IPS-20b (cell line): Measurements from ENCODE around the gene CENPM.
"Not testable (repeated sequence)": the region's sequence is repeated elsewhere in the genome, so short reads cannot be mapped to it uniquely, and the experiment has no call there.

Experiments used
- H3K27ac ChIP-seq: one replicate; pipeline ENCODE4 v1.5.1; 2013; ENCODE audit warnings: low read length
- H3K27me3 ChIP-seq: 2 replicates; pipeline ENCODE4 v1.6.1; 2013; ENCODE audit warnings: mild to moderate bottlenecking, low read length, inconsistent platforms; ENCODE audit not compliant: insufficient read depth
- H3K36me3 ChIP-seq: 2 replicates; pipeline ENCODE4 v1.6.1; 2013; ENCODE audit warnings: low read depth, mild to moderate bottlenecking, inconsistent platforms, low read length, moderate library complexity; ENCODE audit not compliant: insufficient read depth
- H3K4me1 ChIP-seq: 2 replicates; pipeline ENCODE4 v1.6.1; 2013; ENCODE audit warnings: mild to moderate bottlenecking, control low read depth, inconsistent platforms, low read length, moderate library complexity; ENCODE audit not compliant: insufficient read depth
- H3K4me3 ChIP-seq: 2 replicates; pipeline ENCODE4 v1.5.1; 2013; ENCODE audit warnings: mild to moderate bottlenecking, low read length, inconsistent platforms
- H3K9ac ChIP-seq: 2 replicates; pipeline ENCODE4 v1.6.1; 2013; ENCODE audit warnings: low read depth, mild to moderate bottlenecking, inconsistent platforms, low read length, moderate library complexity
- H3K9me3 ChIP-seq: 2 replicates; pipeline ENCODE4 v1.6.1; 2013; ENCODE audit warnings: mild to moderate bottlenecking, low read depth, low read length, inconsistent platforms; ENCODE audit not compliant: insufficient read depth

Gene CENPM

DNA sequence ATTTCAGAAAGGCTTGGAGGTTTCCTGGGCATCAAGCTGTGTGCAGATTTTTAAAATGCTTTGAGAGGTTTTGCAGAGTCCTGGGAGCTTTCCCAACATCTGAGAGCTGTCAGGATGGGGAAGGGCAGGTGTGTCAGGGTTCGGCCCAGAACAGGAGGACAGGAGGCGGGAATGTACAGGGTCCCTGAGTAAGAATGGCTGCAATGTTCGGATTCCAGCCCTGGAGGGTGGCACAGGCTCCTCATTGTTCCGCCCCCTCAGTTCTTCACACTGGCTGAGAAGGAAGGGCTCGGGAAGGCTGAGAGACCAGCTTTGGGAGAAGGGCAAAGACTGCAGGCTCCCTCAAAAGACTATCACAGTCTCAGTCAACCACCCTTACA, 17.1 kb upstream of the CENPM start:
- no peak overlapping the region for H3K4me3 ChIP-seq
- H3K9me3 ChIP-seq: no peaks in the 10 kb centered on the region
- H3K4me1 ChIP-seq: peaks cover 4% of the 10 kb centered on the region; the same call in 1 of the 2 replicates
- no peaks in the 10 kb centered on the region for H3K27me3 ChIP-seq
- H3K27ac ChIP-seq: no peak overlapping the region
- H3K9ac ChIP-seq: no peak overlapping the region
- no peaks in the 10 kb centered on the region for H3K36me3 ChIP-seq

DNA sequence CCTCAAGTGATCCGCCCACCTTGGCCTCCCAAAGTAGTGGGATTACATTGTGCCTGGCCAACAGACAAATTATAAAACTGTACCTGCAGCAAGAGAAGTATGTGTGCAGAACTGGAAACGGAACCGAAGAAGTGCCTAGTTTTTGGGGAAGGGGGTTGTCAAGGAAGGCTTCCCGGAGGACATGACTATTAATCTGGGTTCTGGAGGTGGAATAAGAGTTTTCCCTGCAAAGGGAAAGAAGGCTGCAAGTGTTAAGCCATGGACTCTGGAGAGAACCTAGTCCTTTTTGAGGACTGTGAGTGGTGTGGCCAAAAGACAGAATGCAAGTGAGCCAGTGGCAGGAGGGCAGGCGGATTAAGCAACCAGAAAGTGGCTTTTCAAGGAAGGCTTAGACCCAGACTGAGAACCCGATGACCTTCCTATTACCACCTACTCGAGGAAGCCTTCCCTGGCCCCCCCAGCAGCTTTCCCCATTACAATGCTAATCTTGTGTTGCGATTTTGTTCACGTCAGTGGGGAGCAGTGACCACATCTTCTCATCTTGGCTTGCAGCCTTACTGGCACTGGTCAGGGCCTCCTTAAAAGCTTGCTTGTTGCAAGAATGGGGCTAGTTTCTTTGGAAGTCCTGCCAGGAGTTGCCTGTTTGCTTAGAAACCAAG, 16.6 kb upstream of the CENPM start:
- peaks cover 4% of the 10 kb centered on the region; the same call in 1 of the 2 replicates for H3K4me1 ChIP-seq
- peaks cover 4% of the 10 kb centered on the region; the same call in 1 of the 2 replicates for H3K27me3 ChIP-seq
- no peak overlapping the region for H3K27ac ChIP-seq
- H3K4me3 ChIP-seq: no peak overlapping the region
- H3K36me3 ChIP-seq: no peaks in the 10 kb centered on the region
- no peaks in the 10 kb centered on the region for H3K9me3 ChIP-seq
- no peak overlapping the region for H3K9ac ChIP-seq

DNA sequence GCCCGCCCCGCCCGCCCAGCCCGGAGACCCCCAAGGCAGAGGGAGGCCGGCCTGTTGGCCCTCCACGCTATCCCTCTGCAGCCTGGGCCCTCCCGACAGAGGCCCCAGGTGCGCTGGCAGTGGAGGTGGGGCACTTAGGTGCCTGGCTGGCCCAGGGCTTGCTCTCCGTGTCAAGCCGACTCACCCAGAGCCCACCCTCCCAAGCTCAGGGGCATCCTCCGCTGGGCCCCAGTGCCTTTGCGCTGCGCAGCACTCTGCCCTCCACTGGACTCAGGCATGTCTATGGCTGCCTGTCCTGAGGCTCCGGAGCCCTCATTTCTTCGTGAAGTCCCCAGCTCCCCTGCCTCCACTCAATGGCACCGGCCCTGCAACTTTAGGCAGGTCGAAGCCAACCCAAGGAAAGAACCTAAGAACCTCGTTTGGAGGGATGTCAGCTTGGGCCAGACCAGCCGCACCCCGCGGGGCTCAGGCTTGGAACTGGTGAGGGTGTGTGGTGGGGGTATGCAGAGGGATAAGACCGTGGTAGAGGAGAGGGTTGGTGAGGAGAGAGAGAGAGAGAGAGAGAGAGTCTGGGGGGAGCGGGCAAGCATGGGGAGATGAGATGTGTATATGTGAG, 11.1 kb upstream of the CENPM start:
- Histone ChIP-seq H3K27ac (no peak overlapping the region), H3K27me3 (peaks cover 11% of the 10 kb centered on the region), H3K9ac (no peak overlapping the region; the same call in 1 of the 2 replicates), H3K4me1 (peaks cover 5% of the 10 kb centered on the region; the same call in 1 of the 2 replicates), H3K9me3 (no peaks in the 10 kb centered on the region), H3K36me3 (no peaks in the 10 kb centered on the region), H3K4me3 (peak overlapping the region; percentile 50; the same call in 1 of the 2 replicates)

DNA sequence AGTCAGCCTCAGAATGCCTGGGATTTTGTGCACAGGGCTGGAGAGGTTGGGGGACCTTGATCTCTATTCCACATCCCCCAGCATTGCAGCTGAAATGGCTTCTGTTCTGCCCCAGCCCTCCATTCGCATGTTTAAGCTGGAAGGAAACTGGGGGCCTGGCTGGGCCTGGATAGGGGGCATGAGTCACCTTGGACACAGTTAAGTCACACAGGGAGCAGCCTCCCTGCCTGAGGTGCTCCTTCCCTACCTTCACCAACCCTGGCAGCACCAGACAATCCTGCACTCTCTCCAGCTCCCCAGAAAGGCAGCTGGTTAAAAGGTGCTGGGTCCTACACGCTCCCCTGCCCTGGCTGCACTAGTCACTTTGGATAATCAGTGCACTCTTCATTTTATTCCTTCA, 5.8 kb upstream of the CENPM start:
- Histone ChIP-seq H3K4me1 (peaks cover 12% of the 10 kb centered on the region; the same call in 1 of the 2 replicates), H3K9me3 (no peaks in the 10 kb centered on the region), H3K4me3 (no peak overlapping the region), H3K36me3 (no peaks in the 10 kb centered on the region), H3K27me3 (no peaks in the 10 kb centered on the region), H3K9ac (no peak overlapping the region), H3K27ac (no peak overlapping the region)

DNA sequence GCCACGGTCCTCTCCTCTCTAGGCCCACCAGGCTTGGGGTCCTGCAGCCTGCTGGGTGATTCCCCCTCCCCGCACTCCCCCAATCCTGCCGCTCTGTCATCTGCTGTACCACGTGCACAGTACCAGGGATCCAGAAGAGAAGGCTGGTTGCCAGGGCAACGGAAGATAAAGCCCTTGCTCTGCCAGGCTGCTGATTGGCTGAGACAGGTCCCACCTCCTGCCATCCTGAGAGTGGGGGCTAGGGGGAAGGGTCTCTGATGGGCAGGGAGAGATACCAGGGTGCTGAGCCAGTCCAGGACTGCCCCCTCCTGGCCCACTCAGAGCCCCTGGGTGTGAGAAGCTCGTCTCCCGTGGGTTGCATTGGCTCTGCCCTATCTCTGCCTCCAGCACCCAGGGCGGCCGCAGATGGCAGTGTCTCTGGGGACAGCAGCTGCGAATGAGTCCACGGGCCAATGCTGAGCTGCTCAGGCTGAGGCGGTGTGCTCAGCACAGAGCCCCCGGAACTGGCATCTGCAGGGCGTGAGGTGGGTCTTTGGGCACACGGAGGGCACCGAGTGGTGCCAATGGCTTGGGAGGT, 5.0 kb upstream of the CENPM start, which contains the start of gene SMIM45:
SMIM45 (plus strand) TSS at position 253 of the 577 bp plus-strand sequence.
- Histone ChIP-seq H3K4me3 (peak within 1 kb of the TSS; percentile 26), H3K27me3 (no peaks in the 10 kb centered on the region), H3K4me1 (peaks cover 12% of the 10 kb centered on the region; the same call in 1 of the 2 replicates)

DNA sequence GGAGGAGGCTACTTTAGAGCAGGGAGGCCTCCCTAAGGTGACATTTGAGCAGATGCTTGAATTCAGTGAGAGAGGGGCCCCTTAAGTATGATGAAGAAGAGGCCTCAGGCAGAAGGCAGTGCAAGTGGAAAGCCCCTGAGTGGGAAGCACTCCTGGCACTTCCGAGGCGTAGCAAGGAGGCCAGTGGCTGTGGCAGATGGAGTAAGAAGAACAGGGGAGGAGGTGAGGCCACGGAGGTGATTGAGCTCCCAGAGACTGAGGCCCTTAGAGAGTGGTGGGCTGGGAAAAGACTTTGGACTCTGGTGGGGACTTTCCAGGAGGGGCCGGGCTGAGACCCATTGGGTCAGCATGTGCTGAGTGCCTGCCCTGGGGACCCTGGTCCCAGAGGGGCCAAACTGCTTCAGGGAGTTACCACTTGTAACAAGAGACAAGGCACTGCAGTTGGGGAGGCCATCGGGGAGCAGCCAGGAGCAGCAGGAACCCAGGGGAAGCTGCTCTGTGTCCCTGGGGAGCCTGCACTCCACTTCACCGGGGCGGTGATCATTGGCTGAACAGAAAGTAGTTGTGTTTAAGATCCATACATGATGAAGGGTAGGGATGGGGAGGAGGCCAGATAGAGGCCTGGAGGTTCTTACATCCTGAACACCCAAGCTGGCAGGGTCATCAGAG, 2.5 kb upstream of the CENPM start:
- H3K9ac ChIP-seq: no peak overlapping the region
- H3K4me1 ChIP-seq: peaks cover 12% of the 10 kb centered on the region; the same call in 1 of the 2 replicates
- no peaks in the 10 kb centered on the region for H3K9me3 ChIP-seq
- no peaks in the 10 kb centered on the region for H3K27me3 ChIP-seq
- H3K27ac ChIP-seq: no peak overlapping the region
- no peak overlapping the region for H3K4me3 ChIP-seq
- peaks cover 8% of the 10 kb centered on the region for H3K36me3 ChIP-seq

More for the DNA sequence above, 5.0 kb upstream of the CENPM start, which contains the start of gene SMIM45:
- Histone ChIP-seq H3K36me3 (no peaks in the 10 kb centered on the region), H3K9ac (no peak within 1 kb of the TSS; the same call in 1 of the 2 replicates), H3K9me3 (no peaks in the 10 kb centered on the region), H3K27ac (no peak within 1 kb of the TSS)

DNA sequence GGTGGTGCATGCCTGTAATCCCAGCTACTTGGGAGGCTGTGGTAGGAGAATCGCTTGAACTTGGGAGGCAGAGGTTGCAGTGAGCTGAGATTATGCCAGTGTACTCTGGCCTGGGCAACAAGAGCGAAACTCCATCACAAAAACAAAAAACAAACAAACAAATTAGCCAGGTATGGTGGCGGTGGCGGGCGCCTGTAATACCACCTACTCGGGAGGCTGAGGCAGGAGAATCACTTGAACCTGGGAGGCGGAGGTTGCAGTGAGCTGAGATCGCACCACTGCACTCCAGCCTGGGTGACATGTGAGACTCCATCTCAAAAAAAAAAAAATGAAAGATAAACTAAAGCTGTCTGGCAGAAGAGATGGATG, 2.0 kb upstream of the CENPM start:
- not testable (repeated sequence) for H3K27me3 ChIP-seq, H3K9me3 ChIP-seq, H3K27ac ChIP-seq, H3K4me3 ChIP-seq, H3K9ac ChIP-seq
- Histone ChIP-seq H3K4me1 (peaks cover 12% of the 10 kb centered on the region; the same call in 1 of the 2 replicates), H3K36me3 (peaks cover 13% of the 10 kb centered on the region)

DNA sequence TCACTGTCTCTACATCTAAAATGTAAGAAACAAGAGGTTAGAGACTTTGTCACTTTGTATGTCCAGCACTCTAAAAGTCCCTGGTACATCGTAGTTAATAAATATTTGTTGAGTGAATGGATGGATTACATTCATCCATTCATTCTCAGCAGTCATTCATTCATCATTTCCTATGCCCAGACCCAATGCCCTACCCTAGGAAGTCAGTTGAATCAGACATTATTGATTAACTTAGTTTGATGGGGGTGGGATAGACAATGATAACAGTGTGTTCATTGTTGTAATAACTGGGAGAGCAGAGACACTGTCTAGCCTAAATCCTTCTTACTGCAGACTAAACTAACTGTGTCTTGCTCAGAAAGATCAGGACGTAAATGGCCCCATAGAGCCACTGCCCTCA, 1.2 kb upstream of the CENPM start:
- Histone ChIP-seq H3K4me1 (peaks cover 12% of the 10 kb centered on the region; the same call in 1 of the 2 replicates), H3K36me3 (peaks cover 20% of the 10 kb centered on the region), H3K9me3 (no peaks in the 10 kb centered on the region), H3K4me3 (0 out of 2 replicates have a peak overlapping the region, but pooled peaks have one; percentile 1), H3K27ac (no peak overlapping the region), H3K27me3 (no peaks in the 10 kb centered on the region), H3K9ac (no peak overlapping the region)

DNA sequence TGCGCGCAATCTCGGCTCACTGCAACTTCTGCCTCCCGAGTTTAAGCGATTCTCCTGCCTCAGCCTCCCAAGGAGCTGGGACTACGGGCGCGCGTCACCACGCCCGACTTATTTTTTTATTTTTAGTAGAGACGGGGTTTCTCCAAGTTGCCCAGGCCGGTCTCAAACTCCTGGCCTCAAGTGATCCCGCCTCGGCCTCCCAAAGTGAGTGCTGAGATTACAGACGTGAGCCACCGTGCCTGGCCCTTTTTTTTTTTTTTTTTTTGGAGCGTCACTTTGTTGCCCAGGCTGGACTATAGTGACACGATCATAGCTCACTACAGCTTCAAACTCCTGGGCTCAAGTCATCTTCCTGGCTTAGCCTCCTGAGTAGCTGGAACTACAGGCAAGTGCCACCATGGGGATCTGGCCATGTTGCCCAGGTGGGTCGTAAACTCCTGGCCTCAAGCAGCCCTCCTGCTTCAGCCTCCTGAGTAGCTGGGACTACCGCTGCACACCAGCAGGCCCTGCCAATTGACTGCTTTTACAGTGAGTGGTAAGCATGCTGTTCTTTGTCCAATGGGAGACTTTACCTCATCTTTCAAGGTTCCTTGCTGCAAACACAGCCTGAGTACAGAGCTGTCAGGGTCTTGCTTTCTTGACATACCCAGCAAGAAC, 600 bp upstream of the CENPM start:
- H3K4me1 ChIP-seq: peaks cover 12% of the 10 kb centered on the region; the same call in 1 of the 2 replicates
- peaks cover 26% of the 10 kb centered on the region for H3K36me3 ChIP-seq
- no peak overlapping the region for H3K27ac ChIP-seq
- H3K9me3 ChIP-seq: no peaks in the 10 kb centered on the region
- no peaks in the 10 kb centered on the region for H3K27me3 ChIP-seq
- peak overlapping the region; percentile 93; the same call in 1 of the 2 replicates for H3K9ac ChIP-seq
- H3K4me3 ChIP-seq: peak overlapping the region; percentile 90; the same call in 1 of the 2 replicates

DNA sequence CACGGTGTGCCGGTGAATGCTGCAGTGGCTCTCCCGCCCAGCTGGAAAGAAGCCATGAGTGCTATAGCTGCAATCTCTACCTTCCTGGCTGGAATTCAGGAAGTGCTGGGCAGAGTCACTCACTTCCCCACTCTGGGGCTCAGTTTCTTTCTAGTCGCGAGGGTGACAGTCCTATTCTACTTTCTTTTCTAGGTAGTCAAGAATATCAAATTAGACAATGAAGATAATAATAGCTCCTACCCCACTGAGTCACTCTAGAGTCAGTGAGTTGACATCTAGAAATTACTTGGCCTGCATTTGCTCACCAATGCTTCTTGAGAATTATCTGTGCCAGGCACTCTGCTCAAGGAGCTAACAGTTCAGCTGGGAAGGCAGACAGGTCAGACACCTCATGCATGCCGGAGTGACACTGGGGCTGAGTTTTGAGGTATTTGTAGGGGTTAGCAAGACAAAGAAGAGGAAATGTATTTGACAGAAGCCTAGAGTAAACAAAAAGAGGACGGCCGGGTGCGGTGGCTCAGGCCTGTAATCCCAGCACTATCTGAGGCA, 3.2 kb downstream of the CENPM start:
- Histone ChIP-seq H3K36me3 (peaks cover 57% of the 10 kb centered on the region), H3K4me1 (no peaks in the 10 kb centered on the region), H3K9ac (no peak overlapping the region), H3K9me3 (no peaks in the 10 kb centered on the region), H3K4me3 (no peak overlapping the region), H3K27ac (no peak overlapping the region), H3K27me3 (no peaks in the 10 kb centered on the region)
